ENCODE data around the gene PIGL.

- TF ChIP-seq POLR2AphosphoS5 (IDR thresholded peaks at IDR 0.05; ENCODE audit: low read depth, low read length): no peak
- no peak for TF ChIP-seq POU2F2 (IDR thresholded peaks at IDR 0.05; ENCODE audit: low read depth, low read length)
- TF ChIP-seq SPI1 (IDR thresholded peaks at IDR 0.05; ENCODE audit: low read depth, low read length): no peak
Observed at GRCh38 chr17:16304830-16305229, 87.8 kb downstream of the PIGL start.

Data from GM12891 (cell line).